SK-N-SH (cell line): ENCODE measurements around the gene CAMTA2. TPM values are rescaled to one million over a fixed set of nuclear protein-coding genes. Genes with fewer than 3 reads are reported as not detected.

Source experiments
- CTCF ChIA-PET: fragments of 300-600, 350-600 bp; formaldehyde crosslinking; extraction: SDS; loops from one replicate; lab custom pipeline; 2021; lab: Yijun Ruan, JAX
- POLR2A ChIA-PET: fragments of 350-600 bp; sonication (Branson Sonifier 250); formaldehyde crosslinking; extraction: SDS; loops from one replicate; lab custom pipeline; 2020; ENCODE audit warnings: antibody characterized with exemption, inconsistent platforms; lab: Yijun Ruan, JAX
- DNase-seq: peaks from one replicate; pipeline ENCODE4 v3.0.0; 2012
- H2AFZ ChIP-seq: fragments of 200-600 bp; sonication (generic); 2 replicates; pipeline ENCODE4 v1.8.1; 2016; ENCODE audit warnings: antibody characterized with exemption, mild to moderate bottlenecking, low read depth
- H3F3A ChIP-seq: fragments of 200-600 bp; sonication (generic); replicated peaks from 2 replicates; pipeline ENCODE3; 2016; ENCODE audit warnings: antibody characterized with exemption, mild to moderate bottlenecking; ENCODE audit not compliant: insufficient read depth
- H3K27ac ChIP-seq, 2 experiments: fragments of 200-500 bp in 1 of 2; fragments of 200-600 bp in 1 of 2; sonication (Bioruptor generic) in 1 of 2; sonication (generic), shearing (Covaris generic) in 1 of 2; 2 replicates each; pipeline versions ENCODE4 v1.5.1 to v1.6.1; 2014 to 2016; ENCODE audit warnings: low read depth in 2 of 2, inconsistent platforms in 1 of 2, low read length in 1 of 2, mild to moderate bottlenecking in 1 of 2, mixed read lengths in 1 of 2
- H3K27me3 ChIP-seq: fragments of 200-600 bp; sonication (generic), shearing (Covaris generic); 2 replicates; pipeline ENCODE4 v1.6.1; 2016; ENCODE audit warnings: mixed run types; ENCODE audit not compliant: insufficient read depth
- H3K36me3 ChIP-seq, 2 experiments: fragments of 200-500 bp in 1 of 2; fragments of 200-600 bp in 1 of 2; sonication (Bioruptor generic) in 1 of 2; sonication (generic) in 1 of 2; replicated peaks in 1 of 2; 2 replicates each; pipeline versions ENCODE3 to v1.5.1; 2014 to 2016; ENCODE audit warnings: low read length in 1 of 2, mild to moderate bottlenecking in 1 of 2; ENCODE audit not compliant: insufficient read depth in 2 of 2, control insufficient read depth in 1 of 2
- H3K4me1 ChIP-seq, 2 experiments: fragments of 200-500 bp in 1 of 2; fragments of 200-600 bp in 1 of 2; sonication (Bioruptor generic) in 1 of 2; sonication (generic), shearing (Covaris generic) in 1 of 2; 2 replicates each; pipeline versions ENCODE4 v1.5.1 to v1.6.1; 2014 to 2016; ENCODE audit warnings: low read depth in 1 of 2, low read length in 1 of 2, mixed run types in 1 of 2; ENCODE audit not compliant: insufficient read depth in 2 of 2, control insufficient read depth in 1 of 2
- H3K4me2 ChIP-seq: fragments of 200-600 bp; sonication (generic), shearing (Covaris generic); 2 replicates; pipeline ENCODE4 v1.6.1; 2017; ENCODE audit warnings: mixed run types
- H3K4me3 ChIP-seq, 2 experiments: fragments of 200-500 bp in 1 of 2; fragments of 200-600 bp in 1 of 2; sonication (Bioruptor generic) in 1 of 2; sonication (generic), shearing (Covaris generic) in 1 of 2; 2 replicates each; pipeline versions ENCODE4 v1.5.1 to v1.8.1; 2014 to 2016; ENCODE audit warnings: low read depth in 2 of 2, inconsistent platforms in 1 of 2, low read length in 1 of 2, mild to moderate bottlenecking in 1 of 2, mixed read lengths in 1 of 2, moderate library complexity in 1 of 2
- H3K79me2 ChIP-seq: fragments of 200-600 bp; sonication (generic); 2 replicates; pipeline ENCODE4 v1.8.1; 2017; ENCODE audit warnings: mild to moderate bottlenecking; ENCODE audit not compliant: insufficient read depth
- H3K9ac ChIP-seq: fragments of 200-600 bp; sonication (generic); 2 replicates; pipeline ENCODE4 v1.6.1; 2017; ENCODE audit warnings: mixed run types
- H3K9me2 ChIP-seq: fragments of 200-600 bp; sonication (generic); 2 replicates; pipeline ENCODE4 v1.6.1; 2017; ENCODE audit warnings: mixed run types
- H3K9me3 ChIP-seq: fragments of 200-600 bp; sonication (generic); 2 replicates; pipeline ENCODE4 v1.6.1; 2017; ENCODE audit warnings: mixed run types, mild to moderate bottlenecking, moderate library complexity
- H4K20me1 ChIP-seq: fragments of 200-600 bp; sonication (generic); 2 replicates; pipeline ENCODE4 v1.6.1; 2017; ENCODE audit warnings: mild to moderate bottlenecking, mixed run types; ENCODE audit not compliant: insufficient read depth
- EP300 ChIP-seq, 2 experiments: IDR thresholded peaks; 2 replicates each; pipeline versions ENCODE4 v1.4.0 to v1.6.1; 2012; ENCODE audit warnings: borderline replicate concordance in 1 of 2, low read depth in 1 of 2, low read length in 1 of 2
- GATA2 ChIP-seq: sonication (generic); formaldehyde crosslinking; IDR thresholded peaks from 2 replicates; pipeline ENCODE4 v1.5.0; 2020; ENCODE audit warnings: mild to moderate bottlenecking, missing genetic modification reagents
- JUND ChIP-seq: IDR thresholded peaks from 2 replicates; pipeline ENCODE4 v1.4.0; 2012
- MEF2A ChIP-seq: IDR thresholded peaks from 2 replicates; pipeline ENCODE4 v1.4.0; 2012; ENCODE audit warnings: low read depth, borderline replicate concordance
- MXI1 ChIP-seq: IDR thresholded peaks from 2 replicates; pipeline ENCODE4 v1.6.1; 2012; ENCODE audit warnings: mild to moderate bottlenecking, low read depth, low read length, improper control_type of control experiment
- NFIC ChIP-seq: IDR thresholded peaks from 2 replicates; pipeline ENCODE4 v1.4.0; 2012; ENCODE audit warnings: borderline replicate concordance
- POLR2AphosphoS5 ChIP-seq: IDR thresholded peaks from 2 replicates; pipeline ENCODE4 v1.6.1; 2012; ENCODE audit warnings: low read depth, low read length
- RFX5 ChIP-seq: IDR thresholded peaks from 2 replicates; pipeline ENCODE4 v1.6.1; 2012; ENCODE audit warnings: mild to moderate bottlenecking, improper control_type of control experiment, low read length
- TCF12 ChIP-seq: IDR thresholded peaks from 2 replicates; pipeline ENCODE4 v1.4.0; 2012
- TEAD4 ChIP-seq: IDR thresholded peaks from 2 replicates; pipeline ENCODE4 v1.4.0; 2012; ENCODE audit warnings: mild to moderate bottlenecking, borderline replicate concordance; ENCODE audit not compliant: insufficient read depth
- WGBS: methylation state at CpG from one replicate; pipeline ENCODE4 v1.1.6; 2017; ENCODE audit warnings: low lambda C conversion rate; 5-methylcytosine and 5-hydroxymethylcytosine counted together
- polyA plus RNA-seq, 3 experiments: library from polyadenylated mRNA; depleted of rRNA; stranded (reverse); fragments of >200 nt; gene quantifications; 2 replicates each; pipeline ENCODE4 v1.2.3, GENCODE V29; 2012
- TF ChIP-seq, protein P1 (sequence below): IDR thresholded peaks from 2 replicates; pipeline ENCODE4 v1.4.0; 2012; ENCODE audit warnings: low read depth, borderline replicate concordance
- TF ChIP-seq, protein P2 (sequence below): IDR thresholded peaks from 2 replicates; pipeline ENCODE4; 2012
- TF ChIP-seq, protein P3 (sequence below): fragments of 200-600 bp; sonication (generic); IDR thresholded peaks from 2 replicates; pipeline ENCODE4 v1.6.1; 2017; ENCODE audit warnings: antibody characterized with exemption, mild to moderate bottlenecking, moderate library complexity
- TF ChIP-seq, protein P4 (sequence below): IDR thresholded peaks from 2 replicates; pipeline ENCODE4 v1.6.1; 2012; ENCODE audit warnings: mild to moderate bottlenecking, low read depth, low read length, moderate library complexity

Gene CAMTA2
- polyA plus RNA-seq, 1 of the 3 experiments (the other 2 are of a cell fraction), result 27.0 TPM

GRCh38 chr17:4986403-4986802 lies 1.1 kb downstream of the CAMTA2 start:
- H3K27me3 ChIP-seq, result no peaks in the 10 kb centered on the region

GRCh38 chr17:4982305-4982704 lies 5.2 kb downstream of the CAMTA2 start:
- Histone ChIP-seq H3K36me3 (peaks cover 9 to 31% of the 10 kb centered on the region in 2 experiments), H3K9me2 (no peaks in the 10 kb centered on the region), H4K20me1 (no peaks in the 10 kb centered on the region), H3K9ac (no peak overlapping the region), H3K4me2 (no peak overlapping the region), H3K27ac (no peak overlapping the region), H2AFZ (no peak overlapping the region), H3K4me1 (peaks cover 0 to 8% of the 10 kb centered on the region in 2 experiments; a peak in 1 of 4 replicates), H3F3A (no peaks in the 10 kb centered on the region), H3K79me2 (peaks cover 3% of the 10 kb centered on the region; the same call in 1 of the 2 replicates), H3K9me3 (no peaks in the 10 kb centered on the region), H3K27me3 (no peaks in the 10 kb centered on the region), H3K4me3 (no peak overlapping the region)
- DNase-seq, result no peak
- CTCF ChIA-PET, result interaction anchor here (1.9 kb wide), 1 partner anchor 80 kb away, joined by 9 read pairs; no protein-coding TSS in a partner anchor
- 72% methylated on average over 5 of the region's 5 CpGs for WGBS
- POLR2A ChIA-PET, result interaction anchor here (1.0 kb wide), 1 partner anchor 12 kb away, joined by 3 read pairs; no protein-coding TSS in a partner anchor
- no peak for TF ChIP-seq MEF2A
- TF ChIP-seq TEAD4, result no peak
- TF ChIP-seq, protein P1, sequence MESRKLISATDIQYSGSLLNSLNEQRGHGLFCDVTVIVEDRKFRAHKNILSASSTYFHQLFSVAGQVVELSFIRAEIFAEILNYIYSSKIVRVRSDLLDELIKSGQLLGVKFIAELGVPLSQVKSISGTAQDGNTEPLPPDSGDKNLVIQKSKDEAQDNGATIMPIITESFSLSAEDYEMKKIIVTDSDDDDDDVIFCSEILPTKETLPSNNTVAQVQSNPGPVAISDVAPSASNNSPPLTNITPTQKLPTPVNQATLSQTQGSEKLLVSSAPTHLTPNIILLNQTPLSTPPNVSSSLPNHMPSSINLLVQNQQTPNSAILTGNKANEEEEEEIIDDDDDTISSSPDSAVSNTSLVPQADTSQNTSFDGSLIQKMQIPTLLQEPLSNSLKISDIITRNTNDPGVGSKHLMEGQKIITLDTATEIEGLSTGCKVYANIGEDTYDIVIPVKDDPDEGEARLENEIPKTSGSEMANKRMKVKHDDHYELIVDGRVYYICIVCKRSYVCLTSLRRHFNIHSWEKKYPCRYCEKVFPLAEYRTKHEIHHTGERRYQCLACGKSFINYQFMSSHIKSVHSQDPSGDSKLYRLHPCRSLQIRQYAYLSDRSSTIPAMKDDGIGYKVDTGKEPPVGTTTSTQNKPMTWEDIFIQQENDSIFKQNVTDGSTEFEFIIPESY, result no peak
- TF ChIP-seq NFIC, result no peak
- TF ChIP-seq MXI1, result no peak
- TF ChIP-seq RFX5, result no peak
- TF ChIP-seq TCF12, result no peak
- TF ChIP-seq JUND, result no peak
- no peak for TF ChIP-seq GATA2 (CRISPR knock-in tag)
- TF ChIP-seq, protein P2, sequence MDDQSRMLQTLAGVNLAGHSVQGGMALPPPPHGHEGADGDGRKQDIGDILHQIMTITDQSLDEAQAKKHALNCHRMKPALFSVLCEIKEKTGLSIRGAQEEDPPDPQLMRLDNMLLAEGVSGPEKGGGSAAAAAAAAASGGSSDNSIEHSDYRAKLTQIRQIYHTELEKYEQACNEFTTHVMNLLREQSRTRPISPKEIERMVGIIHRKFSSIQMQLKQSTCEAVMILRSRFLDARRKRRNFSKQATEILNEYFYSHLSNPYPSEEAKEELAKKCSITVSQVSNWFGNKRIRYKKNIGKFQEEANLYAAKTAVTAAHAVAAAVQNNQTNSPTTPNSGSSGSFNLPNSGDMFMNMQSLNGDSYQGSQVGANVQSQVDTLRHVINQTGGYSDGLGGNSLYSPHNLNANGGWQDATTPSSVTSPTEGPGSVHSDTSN, result no peak
- TF ChIP-seq, protein P3, sequence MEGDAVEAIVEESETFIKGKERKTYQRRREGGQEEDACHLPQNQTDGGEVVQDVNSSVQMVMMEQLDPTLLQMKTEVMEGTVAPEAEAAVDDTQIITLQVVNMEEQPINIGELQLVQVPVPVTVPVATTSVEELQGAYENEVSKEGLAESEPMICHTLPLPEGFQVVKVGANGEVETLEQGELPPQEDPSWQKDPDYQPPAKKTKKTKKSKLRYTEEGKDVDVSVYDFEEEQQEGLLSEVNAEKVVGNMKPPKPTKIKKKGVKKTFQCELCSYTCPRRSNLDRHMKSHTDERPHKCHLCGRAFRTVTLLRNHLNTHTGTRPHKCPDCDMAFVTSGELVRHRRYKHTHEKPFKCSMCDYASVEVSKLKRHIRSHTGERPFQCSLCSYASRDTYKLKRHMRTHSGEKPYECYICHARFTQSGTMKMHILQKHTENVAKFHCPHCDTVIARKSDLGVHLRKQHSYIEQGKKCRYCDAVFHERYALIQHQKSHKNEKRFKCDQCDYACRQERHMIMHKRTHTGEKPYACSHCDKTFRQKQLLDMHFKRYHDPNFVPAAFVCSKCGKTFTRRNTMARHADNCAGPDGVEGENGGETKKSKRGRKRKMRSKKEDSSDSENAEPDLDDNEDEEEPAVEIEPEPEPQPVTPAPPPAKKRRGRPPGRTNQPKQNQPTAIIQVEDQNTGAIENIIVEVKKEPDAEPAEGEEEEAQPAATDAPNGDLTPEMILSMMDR, result no peak

More at GRCh38 chr17:4986403-4986802, 1.1 kb downstream of the CAMTA2 start:
- H4K20me1 ChIP-seq, result no peaks in the 10 kb centered on the region
- H3K36me3 ChIP-seq, result peaks cover 0 to 9% of the 10 kb centered on the region in 2 experiments
- peak overlapping the region; percentile 83 to 96 for H3K4me3 ChIP-seq
- WGBS, result 85% methylated on average over 5 of the region's 5 CpGs
- peaks cover 4% of the 10 kb centered on the region for H3F3A ChIP-seq
- TF ChIP-seq NFIC (no peak), POLR2AphosphoS5 (no peak), GATA2 (CRISPR knock-in tag) (no peak), EP300 (IDR thresholded peaks at IDR 0.05; ENCODE audit: borderline replicate concordance in 1 of 2, low read depth in 1 of 2, low read length in 1 of 2) (no peak)
- TF ChIP-seq, protein P2, result no peak
- TF ChIP-seq, protein P4, sequence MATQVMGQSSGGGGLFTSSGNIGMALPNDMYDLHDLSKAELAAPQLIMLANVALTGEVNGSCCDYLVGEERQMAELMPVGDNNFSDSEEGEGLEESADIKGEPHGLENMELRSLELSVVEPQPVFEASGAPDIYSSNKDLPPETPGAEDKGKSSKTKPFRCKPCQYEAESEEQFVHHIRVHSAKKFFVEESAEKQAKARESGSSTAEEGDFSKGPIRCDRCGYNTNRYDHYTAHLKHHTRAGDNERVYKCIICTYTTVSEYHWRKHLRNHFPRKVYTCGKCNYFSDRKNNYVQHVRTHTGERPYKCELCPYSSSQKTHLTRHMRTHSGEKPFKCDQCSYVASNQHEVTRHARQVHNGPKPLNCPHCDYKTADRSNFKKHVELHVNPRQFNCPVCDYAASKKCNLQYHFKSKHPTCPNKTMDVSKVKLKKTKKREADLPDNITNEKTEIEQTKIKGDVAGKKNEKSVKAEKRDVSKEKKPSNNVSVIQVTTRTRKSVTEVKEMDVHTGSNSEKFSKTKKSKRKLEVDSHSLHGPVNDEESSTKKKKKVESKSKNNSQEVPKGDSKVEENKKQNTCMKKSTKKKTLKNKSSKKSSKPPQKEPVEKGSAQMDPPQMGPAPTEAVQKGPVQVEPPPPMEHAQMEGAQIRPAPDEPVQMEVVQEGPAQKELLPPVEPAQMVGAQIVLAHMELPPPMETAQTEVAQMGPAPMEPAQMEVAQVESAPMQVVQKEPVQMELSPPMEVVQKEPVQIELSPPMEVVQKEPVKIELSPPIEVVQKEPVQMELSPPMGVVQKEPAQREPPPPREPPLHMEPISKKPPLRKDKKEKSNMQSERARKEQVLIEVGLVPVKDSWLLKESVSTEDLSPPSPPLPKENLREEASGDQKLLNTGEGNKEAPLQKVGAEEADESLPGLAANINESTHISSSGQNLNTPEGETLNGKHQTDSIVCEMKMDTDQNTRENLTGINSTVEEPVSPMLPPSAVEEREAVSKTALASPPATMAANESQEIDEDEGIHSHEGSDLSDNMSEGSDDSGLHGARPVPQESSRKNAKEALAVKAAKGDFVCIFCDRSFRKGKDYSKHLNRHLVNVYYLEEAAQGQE, result no peak
- TF ChIP-seq, all 33 proteins: peak for 0
- Histone ChIP-seq H3K27ac (peak overlapping the region; percentile 9 to 18; a peak in 1 of 4 replicates), H3K4me1 (peaks cover 7 to 18% of the 10 kb centered on the region in 2 experiments; a peak in 2 of 4 replicates), H3K79me2 (peaks cover 3% of the 10 kb centered on the region; the same call in 1 of the 2 replicates), H3K9me3 (no peaks in the 10 kb centered on the region), H2AFZ (peak overlapping the region; percentile 90), H3K4me2 (peak overlapping the region; percentile 92), H3K9me2 (no peaks in the 10 kb centered on the region), H3K9ac (peak overlapping the region; percentile 75)
- ChIA-PET POLR2A (interaction anchor here (0.9 to 1.4 kb wide), 3 partner anchors 8 to 39 kb away, joined by 3 to 5 read pairs (median 4); partner anchors contain the start of gene SPAG7), CTCF (interaction anchor here (0.9 to 5.7 kb wide), 18 partner anchors 8 to 197 kb away, joined by 3 to 54 read pairs (median 6); partner anchors contain the start of genes ENO3, GP1BA, INCA1 and KIF1C)
- no peak for DNase-seq
